Large intestine (tissue), 3 donors: Measurements from ENCODE around the gene MAML3. TPM values are rescaled to one million over a fixed set of nuclear protein-coding genes. Genes with fewer than 3 reads are reported as not detected.

ENCODE experiments used
- DNase-seq, 2 donors: peaks; one replicate each; pipeline versions ENCODE4 v3.0.0 to v3.0.0-alpha.2; 2013
- H3K27ac ChIP-seq: one replicate; pipeline ENCODE4 v1.5.1; 2013; ENCODE audit warnings: low read length
- H3K27me3 ChIP-seq: 2 replicates; pipeline ENCODE4 v1.6.1; 2013; ENCODE audit warnings: low read length; ENCODE audit not compliant: control insufficient read depth, insufficient read depth
- H3K36me3 ChIP-seq: 2 replicates; pipeline ENCODE4 v1.6.1; 2013; ENCODE audit warnings: low read length; ENCODE audit not compliant: control insufficient read depth, insufficient read depth
- H3K4me1 ChIP-seq: one replicate; pipeline ENCODE4 v1.6.1; 2013; ENCODE audit warnings: low read length; ENCODE audit not compliant: control insufficient read depth, insufficient read depth
- H3K4me3 ChIP-seq: one replicate; pipeline ENCODE4 v1.5.1; 2013; ENCODE audit warnings: low read length
- H3K9me3 ChIP-seq: one replicate; pipeline ENCODE4 v1.6.1; 2013; ENCODE audit warnings: mild to moderate bottlenecking, low read depth, low read length, moderate library complexity; ENCODE audit not compliant: control insufficient read depth
- WGBS: methylation state at CpG from one replicate; pipeline ENCODE4 v1.1.5; 2013; ENCODE audit warnings: low lambda C conversion rate; ENCODE audit not compliant: insufficient coverage; 5-methylcytosine and 5-hydroxymethylcytosine counted together
- polyA plus RNA-seq: library from polyadenylated mRNA; unstranded; fragments of 120-200 nt; gene quantifications from one replicate; pipeline ENCODE4 v1.2.1, GENCODE V29; 2013

The MAML3 gene
- polyA plus RNA-seq, 1 donor: 10.6 TPM

DNA sequence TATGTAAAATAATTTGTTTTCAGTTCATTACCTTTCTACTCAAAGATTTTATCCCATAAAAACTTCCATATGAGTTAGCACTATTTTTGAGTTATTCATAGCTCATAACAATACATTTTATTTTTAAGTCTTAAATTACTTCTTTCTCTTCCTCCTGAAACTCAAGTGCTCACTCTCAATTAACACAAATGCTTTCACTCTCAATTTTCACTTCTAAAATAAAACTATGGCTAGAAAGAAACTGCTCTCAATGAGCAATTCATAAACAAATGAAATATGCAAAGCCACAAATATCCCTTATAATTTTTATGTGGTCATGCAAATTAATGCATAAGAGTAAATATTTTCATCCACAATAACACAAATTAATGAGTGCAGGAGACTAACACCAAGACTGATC is 38.8 kb downstream of the MAML3 start:
- no peak for DNase-seq
- H3K27ac ChIP-seq: no peak overlapping the region
- no peak overlapping the region for H3K4me3 ChIP-seq
- H3K36me3 ChIP-seq: no peaks in the 10 kb centered on the region
- no peaks in the 10 kb centered on the region for H3K27me3 ChIP-seq
- H3K9me3 ChIP-seq: no peaks in the 10 kb centered on the region
- peaks cover 5% of the 10 kb centered on the region for H3K4me1 ChIP-seq

GRCh38 chr4:140113653-140114052 is 40.3 kb downstream of the MAML3 start:
- H3K4me3 ChIP-seq: no peak overlapping the region
- H3K27me3 ChIP-seq: no peaks in the 10 kb centered on the region
- peaks cover 5% of the 10 kb centered on the region for H3K4me1 ChIP-seq
- no peaks in the 10 kb centered on the region for H3K9me3 ChIP-seq
- DNase-seq: no peak
- no peak overlapping the region for H3K27ac ChIP-seq
- 86% methylated on average over 1 of the region's 2 CpGs for WGBS
- H3K36me3 ChIP-seq: no peaks in the 10 kb centered on the region

DNA sequence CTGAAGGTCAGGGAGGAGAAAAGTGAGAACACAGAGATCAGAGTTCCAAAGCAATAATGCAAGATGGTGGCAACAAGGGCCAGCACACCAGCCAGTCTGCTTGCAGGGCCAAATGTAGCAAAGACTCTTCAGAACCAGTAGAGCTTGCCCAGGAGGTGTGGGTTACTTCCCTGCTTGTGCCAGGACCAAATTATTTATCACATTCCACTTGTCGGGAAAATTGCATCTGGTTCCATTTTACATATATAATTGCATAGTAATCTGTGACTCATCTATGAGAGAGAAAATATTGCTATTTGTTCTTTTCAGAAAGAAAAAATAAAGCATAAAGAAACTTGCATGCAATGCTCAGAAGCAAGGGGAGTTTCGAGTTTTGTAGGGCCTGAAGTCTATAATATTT is 41.4 kb downstream of the MAML3 start:
- Histone ChIP-seq H3K4me3 (no peak overlapping the region), H3K27me3 (no peaks in the 10 kb centered on the region), H3K9me3 (no peaks in the 10 kb centered on the region), H3K36me3 (no peaks in the 10 kb centered on the region), H3K27ac (no peak overlapping the region), H3K4me1 (peaks cover 5% of the 10 kb centered on the region)
- WGBS: no CpG with 5 or more reads among the region's 2 CpGs
- DNase-seq: no peak

GRCh38 chr4:140111256-140111655 is 42.7 kb downstream of the MAML3 start:
- 100% methylated on average over 1 of the region's 1 CpG for WGBS
- Histone ChIP-seq H3K27me3 (no peaks in the 10 kb centered on the region), H3K27ac (no peak overlapping the region), H3K4me3 (no peak overlapping the region), H3K9me3 (no peaks in the 10 kb centered on the region), H3K4me1 (peaks cover 5% of the 10 kb centered on the region), H3K36me3 (no peaks in the 10 kb centered on the region)
- no peak for DNase-seq

DNA sequence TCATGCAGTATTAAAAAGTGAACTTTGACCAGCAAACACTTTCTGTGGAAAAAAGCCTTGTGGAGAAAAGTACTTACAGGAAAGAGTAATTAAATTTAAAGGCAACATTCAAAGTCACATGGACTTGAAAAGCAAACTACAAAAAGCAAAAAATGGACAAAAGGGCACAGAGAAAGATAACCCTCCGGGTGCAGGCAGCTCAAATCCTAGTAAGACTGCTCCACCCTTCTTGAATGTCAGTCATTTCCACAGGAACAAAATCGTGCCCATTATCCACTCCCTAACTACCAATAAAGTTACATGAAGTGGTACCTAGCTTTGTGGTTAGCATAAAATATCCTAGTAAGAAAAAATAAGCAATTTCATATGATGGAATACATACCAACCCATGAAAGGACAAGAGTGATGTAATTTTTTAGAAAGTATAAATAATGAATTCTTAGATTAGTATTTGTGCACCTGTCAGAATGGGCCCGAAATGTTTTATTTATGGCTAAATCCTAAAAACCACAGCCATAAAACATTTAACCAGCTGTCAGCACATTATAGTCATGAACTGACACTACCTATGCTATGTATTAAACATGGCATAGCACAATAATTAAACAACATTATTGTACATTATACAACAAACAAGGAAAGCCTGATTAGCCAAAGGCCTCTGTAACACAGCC is 43.3 kb downstream of the MAML3 start:
- WGBS: no CpG with 5 or more reads among the region's 3 CpGs
- no peaks in the 10 kb centered on the region for H3K27me3 ChIP-seq
- H3K4me3 ChIP-seq: no peak overlapping the region
- H3K9me3 ChIP-seq: no peaks in the 10 kb centered on the region
- peaks cover 5% of the 10 kb centered on the region for H3K4me1 ChIP-seq
- H3K27ac ChIP-seq: no peak overlapping the region
- DNase-seq: no peak
- H3K36me3 ChIP-seq: no peaks in the 10 kb centered on the region

- H3K27ac ChIP-seq: no peak overlapping the region
- no peaks in the 10 kb centered on the region for H3K9me3 ChIP-seq
- WGBS: 67% methylated on average over 2 of the region's 7 CpGs
- no peaks in the 10 kb centered on the region for H3K27me3 ChIP-seq
- no peak for DNase-seq
- H3K4me3 ChIP-seq: no peak overlapping the region
- peaks cover 5% of the 10 kb centered on the region for H3K4me1 ChIP-seq
- H3K36me3 ChIP-seq: no peaks in the 10 kb centered on the region
Observed at GRCh38 chr4:140109737-140110136, 44.2 kb downstream of the MAML3 start.

GRCh38 chr4:140109292-140109691 is 44.7 kb downstream of the MAML3 start:
- H3K4me1 ChIP-seq: peaks cover 5% of the 10 kb centered on the region
- H3K4me3 ChIP-seq: no peak overlapping the region
- H3K27me3 ChIP-seq: no peaks in the 10 kb centered on the region
- 90% methylated on average over 2 of the region's 4 CpGs for WGBS
- no peak overlapping the region for H3K27ac ChIP-seq
- H3K9me3 ChIP-seq: no peaks in the 10 kb centered on the region
- no peak for DNase-seq
- H3K36me3 ChIP-seq: no peaks in the 10 kb centered on the region

GRCh38 chr4:140108713-140109230 is 45.2 kb downstream of the MAML3 start:
- Histone ChIP-seq H3K9me3 (no peaks in the 10 kb centered on the region), H3K27ac (no peak overlapping the region), H3K27me3 (no peaks in the 10 kb centered on the region), H3K4me1 (peaks cover 5% of the 10 kb centered on the region), H3K36me3 (no peaks in the 10 kb centered on the region), H3K4me3 (no peak overlapping the region)
- DNase-seq: no peak

DNA sequence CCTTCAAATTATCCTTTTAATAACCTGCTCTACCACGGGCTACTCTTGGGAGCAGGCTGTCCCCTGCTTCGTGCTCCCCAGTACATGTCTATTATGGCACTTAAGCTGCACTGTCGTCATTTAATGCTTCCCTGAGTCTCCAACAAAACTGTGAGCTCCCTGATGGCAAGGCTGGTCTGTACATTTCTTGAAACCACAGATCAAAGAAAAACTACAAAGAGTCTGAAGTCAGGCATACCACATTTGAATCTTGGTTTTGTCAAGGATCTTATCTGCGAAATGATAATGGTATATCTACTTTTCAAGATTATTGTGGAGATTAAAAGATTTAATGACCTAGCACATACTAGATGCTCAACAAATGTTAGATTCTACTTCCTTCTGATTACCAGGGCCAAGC is 45.7 kb downstream of the MAML3 start:
- DNase-seq: no peak
- Histone ChIP-seq H3K36me3 (no peaks in the 10 kb centered on the region), H3K4me3 (no peak overlapping the region), H3K9me3 (no peaks in the 10 kb centered on the region), H3K27me3 (no peaks in the 10 kb centered on the region), H3K27ac (no peak overlapping the region), H3K4me1 (peaks cover 5% of the 10 kb centered on the region)
- WGBS: 33% methylated on average over 3 of the region's 4 CpGs

GRCh38 chr4:140106289-140106844 is 47.6 kb downstream of the MAML3 start:
- H3K27ac ChIP-seq: no peak overlapping the region
- no peak overlapping the region for H3K4me3 ChIP-seq
- DNase-seq: no peak
- no peaks in the 10 kb centered on the region for H3K36me3 ChIP-seq
- H3K9me3 ChIP-seq: no peaks in the 10 kb centered on the region
- no peaks in the 10 kb centered on the region for H3K27me3 ChIP-seq
- no CpG with 5 or more reads among the region's 1 CpG for WGBS
- H3K4me1 ChIP-seq: peaks cover 5% of the 10 kb centered on the region

GRCh38 chr4:140105436-140105835 is 48.5 kb downstream of the MAML3 start:
- H3K4me1 ChIP-seq: no peaks in the 10 kb centered on the region
- no peak overlapping the region for H3K4me3 ChIP-seq
- no peak overlapping the region for H3K27ac ChIP-seq
- WGBS: 69% methylated on average over 2 of the region's 2 CpGs
- no peak for DNase-seq
- H3K27me3 ChIP-seq: no peaks in the 10 kb centered on the region
- no peaks in the 10 kb centered on the region for H3K36me3 ChIP-seq
- no peaks in the 10 kb centered on the region for H3K9me3 ChIP-seq
